ENCODE data around the gene CALML5. TPM values are rescaled to one million over a fixed set of nuclear protein-coding genes. Genes with fewer than 3 reads are reported as not detected.

CALML5 gene, protein sequence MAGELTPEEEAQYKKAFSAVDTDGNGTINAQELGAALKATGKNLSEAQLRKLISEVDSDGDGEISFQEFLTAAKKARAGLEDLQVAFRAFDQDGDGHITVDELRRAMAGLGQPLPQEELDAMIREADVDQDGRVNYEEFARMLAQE
- not detected for polyA plus RNA-seq (2013)

DNA sequence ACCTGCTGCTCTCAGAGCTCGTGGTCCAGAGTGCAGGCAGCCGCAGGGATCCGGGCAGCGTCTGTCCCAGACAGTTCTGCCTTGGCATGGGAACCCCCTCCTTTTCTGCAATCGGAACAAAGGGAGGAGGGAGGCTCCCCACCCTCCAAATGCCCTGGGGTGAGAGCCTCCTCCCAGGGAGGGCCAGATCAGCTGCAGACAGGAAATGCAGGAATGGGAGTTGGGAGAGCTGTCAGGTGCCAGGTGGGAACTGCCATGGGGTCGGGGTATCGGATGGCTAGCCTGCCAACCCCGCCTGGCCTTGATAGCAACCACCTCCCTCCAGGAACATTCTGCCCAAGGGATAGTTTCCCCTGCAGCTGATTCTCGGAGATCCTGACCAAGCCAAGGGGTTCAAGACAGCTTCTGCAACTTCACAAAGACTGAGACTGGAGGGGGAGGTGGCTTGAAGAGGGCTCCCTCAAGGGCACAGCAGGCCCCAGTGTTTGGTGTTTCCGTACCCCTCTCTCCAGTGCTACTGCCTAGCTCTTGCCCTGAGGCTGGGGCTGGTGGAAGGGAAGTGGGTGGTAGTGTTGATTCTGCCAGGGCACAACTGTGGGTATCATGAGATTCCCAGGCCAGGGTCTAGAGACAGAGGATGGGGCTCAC, at the start of gene CALML5:
Gene CALML5 (minus strand): TSS at position 78 of the 648 bp plus-strand sequence. CDS start 132 bp downstream, outside the sequence.
- CTCF ChIA-PET: interaction anchor here (0.8 to 1.4 kb wide), 3 partner anchors 9 to 14 kb away, joined by 3 to 4 read pairs (median 3); no protein-coding TSS in a partner anchor
- no peak within 1 kb of the TSS for H3K27ac ChIP-seq (ENCODE audit: insufficient read depth in 1 of 2, low read depth in 1 of 2, low read length in 2 of 2, poor library complexity in 1 of 2, severe bottlenecking in 2 of 2)

DNA sequence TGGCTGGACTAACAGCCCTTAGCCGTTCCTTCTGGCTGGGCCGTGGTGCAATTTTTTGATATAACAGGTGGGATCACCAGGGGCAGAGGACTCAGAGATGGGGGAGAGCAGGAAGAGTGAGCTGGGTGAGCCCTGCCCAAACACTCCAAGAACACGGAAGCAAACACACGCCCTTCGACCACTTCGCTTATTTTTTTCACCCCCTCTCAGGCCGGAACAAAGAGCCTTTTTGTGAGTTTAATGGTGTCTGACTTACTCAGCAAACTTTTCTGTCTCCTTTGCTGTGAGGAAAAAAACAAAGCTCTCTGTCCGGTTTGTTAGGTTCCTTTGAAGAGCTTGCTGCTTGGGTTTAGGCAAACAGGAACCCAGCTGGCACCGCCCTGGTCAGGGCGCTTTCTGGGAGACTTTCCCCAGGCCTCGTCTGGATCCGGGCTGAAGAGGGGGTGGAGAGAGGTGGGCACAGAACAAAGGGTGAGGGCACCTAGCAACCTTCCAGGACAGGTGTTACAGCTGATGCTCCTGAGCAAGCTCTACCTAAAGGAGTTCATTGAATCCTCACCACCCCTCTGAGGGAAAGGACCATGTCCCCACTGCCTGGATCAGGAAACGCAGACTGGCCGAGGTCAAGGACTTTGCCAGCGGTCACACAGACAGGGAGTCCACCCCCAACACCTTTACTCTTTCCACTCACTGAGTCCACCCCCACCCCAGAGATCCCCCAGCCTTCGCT, 48.7 kb upstream of the CALML5 start:
- WGBS (ENCODE audit: insufficient coverage): 75% methylated on average over 5 of the region's 16 CpGs
- peak in 2 of 3 donors; percentile 50 to 58 for DNase-seq
- ChIA-PET CTCF (interaction anchor here (0.8 to 1.1 kb wide), 3 partner anchors 9 to 105 kb away, joined by 3 to 6 read pairs (median 3); no protein-coding TSS in a partner anchor), POLR2A (interaction anchor here (0.6 to 0.7 kb wide), 2 partner anchors 8 to 75 kb away, joined by 4 read pairs; no protein-coding TSS in a partner anchor)
- Histone ChIP-seq H3K36me3 (ENCODE audit: control insufficient read depth in 4 of 4, insufficient read depth in 4 of 4, low read length in 3 of 4) (no peaks in the 10 kb centered on the region), H3K27me3 (replicated peaks in 2 of 5; ENCODE audit: control insufficient read depth in 4 of 5, insufficient read depth in 5 of 5, low read length in 4 of 5) (no peaks in the 10 kb centered on the region), H3K9me3 (ENCODE audit: control extremely low read depth in 1 of 5, control insufficient read depth in 4 of 5, insufficient read depth in 2 of 5, low read depth in 1 of 5, low read length in 4 of 5) (peaks cover 0 to 3% (median 0%) of the 10 kb centered on the region in 5 experiments), H3K4me1 (ENCODE audit: control extremely low read depth in 1 of 4, control insufficient read depth in 4 of 4, insufficient read depth in 4 of 4, low read length in 3 of 4) (peaks cover 0 to 29% (median 20%) of the 10 kb centered on the region in 4 experiments), H3K4me3 (ENCODE audit: control insufficient read depth in 1 of 7, extremely low read depth in 1 of 7, insufficient read depth in 4 of 7, low read depth in 2 of 7, low read length in 6 of 7) (peak overlapping the region in 5 of 7 experiments; percentile 11 to 65 (median 45)), H3K27ac (ENCODE audit: insufficient read depth in 1 of 2, low read depth in 1 of 2, low read length in 2 of 2, poor library complexity in 1 of 2, severe bottlenecking in 2 of 2) (peak overlapping the region in 1 of 2 experiments; percentile 78)

More for the DNA sequence above, at the start of gene CALML5:
- Histone ChIP-seq H3K4me3 (ENCODE audit: control insufficient read depth in 1 of 7, extremely low read depth in 1 of 7, insufficient read depth in 4 of 7, low read depth in 2 of 7, low read length in 6 of 7) (no peak within 1 kb of the TSS), H3K36me3 (ENCODE audit: control insufficient read depth in 4 of 4, insufficient read depth in 4 of 4, low read length in 3 of 4) (no peaks in the 10 kb centered on the region), H3K27me3 (replicated peaks in 2 of 5; ENCODE audit: control insufficient read depth in 4 of 5, insufficient read depth in 5 of 5, low read length in 4 of 5) (peaks cover 0 to 6% (median 0%) of the 10 kb centered on the region in 5 experiments), H3K9me3 (ENCODE audit: control extremely low read depth in 1 of 5, control insufficient read depth in 4 of 5, insufficient read depth in 2 of 5, low read depth in 1 of 5, low read length in 4 of 5) (no peaks in the 10 kb centered on the region), H3K4me1 (ENCODE audit: control extremely low read depth in 1 of 4, control insufficient read depth in 4 of 4, insufficient read depth in 4 of 4, low read length in 3 of 4) (no peaks in the 10 kb centered on the region)
- WGBS (ENCODE audit: insufficient coverage): 98% methylated on average over 9 of the region's 10 CpGs
- DNase-seq: no peak
- POLR2A ChIA-PET: no interaction called here

DNA sequence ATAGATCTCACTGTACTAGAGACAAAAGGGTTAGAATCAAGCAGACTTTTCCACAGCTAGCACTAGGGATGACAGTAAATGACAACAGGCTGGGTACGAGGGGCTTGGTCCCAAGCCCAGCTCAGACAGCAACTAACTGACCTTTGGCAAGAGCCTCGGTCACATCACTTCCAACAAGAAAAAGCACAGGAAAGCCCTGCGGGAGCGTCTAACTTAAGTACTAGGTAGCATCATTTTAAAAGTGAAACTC, 48.2 kb upstream of the CALML5 start:
- Histone ChIP-seq H3K27me3 (replicated peaks in 2 of 5; ENCODE audit: control insufficient read depth in 4 of 5, insufficient read depth in 5 of 5, low read length in 4 of 5) (no peaks in the 10 kb centered on the region), H3K36me3 (ENCODE audit: control insufficient read depth in 4 of 4, insufficient read depth in 4 of 4, low read length in 3 of 4) (no peaks in the 10 kb centered on the region), H3K4me3 (ENCODE audit: control insufficient read depth in 1 of 7, extremely low read depth in 1 of 7, insufficient read depth in 4 of 7, low read depth in 2 of 7, low read length in 6 of 7) (peak overlapping the region in 5 of 7 experiments; percentile 11 to 65 (median 45)), H3K9me3 (ENCODE audit: control extremely low read depth in 1 of 5, control insufficient read depth in 4 of 5, insufficient read depth in 2 of 5, low read depth in 1 of 5, low read length in 4 of 5) (peaks cover 0 to 7% (median 0%) of the 10 kb centered on the region in 5 experiments), H3K27ac (ENCODE audit: insufficient read depth in 1 of 2, low read depth in 1 of 2, low read length in 2 of 2, poor library complexity in 1 of 2, severe bottlenecking in 2 of 2) (peak overlapping the region in 1 of 2 experiments; percentile 78), H3K4me1 (ENCODE audit: control extremely low read depth in 1 of 4, control insufficient read depth in 4 of 4, insufficient read depth in 4 of 4, low read length in 3 of 4) (peaks cover 0 to 29% (median 20%) of the 10 kb centered on the region in 4 experiments)
- POLR2A ChIA-PET: no interaction called here
- CTCF ChIA-PET: interaction anchor here (1.0 to 1.1 kb wide), 2 partner anchors 9 to 75 kb away, joined by 3 to 6 read pairs; no protein-coding TSS in a partner anchor
- no peak for DNase-seq
- WGBS (ENCODE audit: insufficient coverage): 47% methylated on average over 4 of the region's 4 CpGs

DNA sequence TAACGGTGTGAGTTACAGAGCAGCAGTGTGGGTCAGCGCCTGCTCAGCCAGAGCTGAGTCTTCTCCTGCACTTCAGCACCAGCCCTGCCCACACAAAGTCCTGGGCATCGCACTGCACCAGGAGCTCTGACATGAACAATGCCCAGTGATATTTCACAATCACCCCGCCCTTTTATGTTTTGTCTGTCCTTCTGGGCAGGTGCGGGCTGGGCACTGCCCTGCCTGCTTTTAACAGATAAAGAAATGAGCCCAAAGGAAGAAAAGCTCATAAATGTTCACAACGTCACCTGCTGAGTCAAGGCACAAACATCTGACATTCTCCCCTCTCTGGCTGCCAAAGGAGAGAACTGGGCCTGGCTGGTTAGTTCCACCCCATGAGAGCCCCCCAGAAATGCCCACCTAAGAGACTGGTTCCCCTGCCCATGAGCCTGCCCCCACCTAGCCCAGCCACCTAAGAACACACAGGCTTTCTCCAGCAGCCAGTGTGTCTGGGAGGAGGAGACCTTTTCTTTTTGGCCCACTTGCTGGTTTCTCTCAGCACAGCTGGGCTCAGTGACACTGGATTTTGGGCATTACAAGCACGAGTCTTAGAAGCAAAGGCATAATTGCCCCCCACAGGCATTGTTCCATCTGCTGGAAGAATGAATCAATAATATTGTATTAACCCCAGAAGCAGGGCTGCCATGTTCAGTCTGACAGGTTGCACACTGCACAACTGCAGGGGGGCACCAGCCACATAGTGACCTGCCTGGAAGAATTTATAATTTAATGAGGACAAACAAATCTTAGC, 47.7 kb upstream of the CALML5 start:
- Histone ChIP-seq H3K4me1 (ENCODE audit: control extremely low read depth in 1 of 4, control insufficient read depth in 4 of 4, insufficient read depth in 4 of 4, low read length in 3 of 4) (peaks cover 0 to 26% (median 20%) of the 10 kb centered on the region in 4 experiments), H3K27me3 (replicated peaks in 2 of 5; ENCODE audit: control insufficient read depth in 4 of 5, insufficient read depth in 5 of 5, low read length in 4 of 5) (no peaks in the 10 kb centered on the region), H3K36me3 (ENCODE audit: control insufficient read depth in 4 of 4, insufficient read depth in 4 of 4, low read length in 3 of 4) (no peaks in the 10 kb centered on the region), H3K4me3 (ENCODE audit: control insufficient read depth in 1 of 7, extremely low read depth in 1 of 7, insufficient read depth in 4 of 7, low read depth in 2 of 7, low read length in 6 of 7) (peak overlapping the region in 2 of 7 experiments; percentile 62 to 65), H3K27ac (ENCODE audit: insufficient read depth in 1 of 2, low read depth in 1 of 2, low read length in 2 of 2, poor library complexity in 1 of 2, severe bottlenecking in 2 of 2) (peak overlapping the region in 1 of 2 experiments; percentile 78), H3K9me3 (ENCODE audit: control extremely low read depth in 1 of 5, control insufficient read depth in 4 of 5, insufficient read depth in 2 of 5, low read depth in 1 of 5, low read length in 4 of 5) (peaks cover 0 to 10% (median 0%) of the 10 kb centered on the region in 5 experiments)
- peak in 1 of 3 donors; percentile 50 for DNase-seq
- WGBS (ENCODE audit: insufficient coverage): 88% methylated on average over 6 of the region's 7 CpGs
- POLR2A ChIA-PET: no interaction called here
- CTCF ChIA-PET: interaction anchor here (1.1 kb wide), 1 partner anchor 76 kb away, joined by 6 read pairs; no protein-coding TSS in a partner anchor

DNA sequence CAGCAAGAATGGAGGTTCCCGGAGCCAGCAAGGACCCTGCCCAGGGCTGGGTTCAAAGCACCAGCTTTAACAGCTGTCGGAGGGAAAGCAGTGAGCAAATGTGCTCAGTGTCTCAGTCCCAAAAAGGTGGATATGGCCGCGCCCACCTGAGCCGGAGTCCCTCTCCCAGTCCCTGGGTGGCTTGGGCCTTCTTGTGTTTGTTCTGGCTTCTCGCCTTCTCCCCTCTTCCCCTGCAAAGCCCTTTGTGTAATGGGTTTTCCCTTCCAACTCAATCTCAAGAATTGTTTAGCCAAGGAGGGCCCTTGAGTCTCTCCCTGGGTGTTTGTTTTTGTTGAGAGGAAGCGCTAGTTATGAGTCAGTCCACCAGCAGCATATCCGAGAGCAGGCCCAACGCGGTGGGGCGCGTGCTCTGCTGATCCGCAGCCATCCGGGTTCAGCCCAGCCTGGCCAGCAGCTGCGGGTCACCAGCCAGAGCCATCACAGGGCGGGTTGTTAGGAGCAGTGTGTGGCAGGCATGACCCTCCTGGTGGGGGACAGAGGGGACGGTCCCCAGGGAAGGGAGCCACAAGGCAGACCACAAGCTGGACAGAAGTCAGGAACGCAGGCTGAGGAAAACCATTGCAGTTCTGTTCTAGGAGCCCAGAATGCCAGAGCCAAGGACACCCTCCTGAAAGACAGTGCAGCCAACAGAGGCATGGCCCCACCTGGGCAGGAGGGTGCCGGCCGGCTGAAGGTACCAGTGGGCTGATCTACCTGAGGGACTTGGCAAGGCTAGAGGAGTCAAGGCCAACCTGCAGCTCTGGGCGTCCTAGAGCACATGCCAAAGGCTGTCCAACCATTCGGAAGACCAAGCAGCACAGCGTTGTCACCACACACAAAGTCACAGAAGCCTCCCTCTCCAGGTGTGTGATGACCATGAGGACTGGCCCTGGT, 46.7 kb upstream of the CALML5 start:
- CTCF ChIA-PET: interaction anchor here (0.6 to 1.1 kb wide), 2 partner anchors 11 to 77 kb away, joined by 3 read pairs; no protein-coding TSS in a partner anchor

DNA sequence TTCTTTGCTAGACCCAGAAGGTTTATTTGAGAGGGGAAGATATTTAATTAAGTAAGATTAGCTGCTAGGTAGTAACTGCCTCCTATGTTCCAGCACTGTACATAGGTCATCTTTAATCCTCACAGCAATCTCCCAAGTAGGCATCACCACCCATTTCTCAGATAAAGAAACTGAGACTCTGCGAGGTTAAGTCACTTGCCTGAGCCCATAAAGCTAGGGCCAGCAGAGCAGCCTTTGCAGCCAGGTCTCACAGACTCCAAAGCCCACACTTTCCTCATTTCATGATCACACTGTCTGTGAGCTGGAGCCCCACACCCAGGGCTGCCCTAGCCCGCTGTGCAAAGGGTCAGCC, 46.0 kb upstream of the CALML5 start:
- POLR2A ChIA-PET: no interaction called here
- H3K27ac ChIP-seq (ENCODE audit: insufficient read depth in 1 of 2, low read depth in 1 of 2, low read length in 2 of 2, poor library complexity in 1 of 2, severe bottlenecking in 2 of 2): no peak overlapping the region

More for the DNA sequence above, 46.7 kb upstream of the CALML5 start:
- no peaks in the 10 kb centered on the region for H3K36me3 ChIP-seq (ENCODE audit: control insufficient read depth in 4 of 4, insufficient read depth in 4 of 4, low read length in 3 of 4)
- H3K27ac ChIP-seq (ENCODE audit: insufficient read depth in 1 of 2, low read depth in 1 of 2, low read length in 2 of 2, poor library complexity in 1 of 2, severe bottlenecking in 2 of 2): no peak overlapping the region
- no peaks in the 10 kb centered on the region for H3K27me3 ChIP-seq (replicated peaks in 2 of 5; ENCODE audit: control insufficient read depth in 4 of 5, insufficient read depth in 5 of 5, low read length in 4 of 5)
- POLR2A ChIA-PET: no interaction called here
- peaks cover 0 to 19% (median 16%) of the 10 kb centered on the region in 4 experiments for H3K4me1 ChIP-seq (ENCODE audit: control extremely low read depth in 1 of 4, control insufficient read depth in 4 of 4, insufficient read depth in 4 of 4, low read length in 3 of 4)
- peaks cover 0 to 11% (median 1%) of the 10 kb centered on the region in 5 experiments for H3K9me3 ChIP-seq (ENCODE audit: control extremely low read depth in 1 of 5, control insufficient read depth in 4 of 5, insufficient read depth in 2 of 5, low read depth in 1 of 5, low read length in 4 of 5)
- WGBS (ENCODE audit: insufficient coverage): 97% methylated on average over 22 of the region's 23 CpGs
- no peak overlapping the region for H3K4me3 ChIP-seq (ENCODE audit: control insufficient read depth in 1 of 7, extremely low read depth in 1 of 7, insufficient read depth in 4 of 7, low read depth in 2 of 7, low read length in 6 of 7)
- no peak for DNase-seq

More for the DNA sequence above, 46.0 kb upstream of the CALML5 start:
- Histone ChIP-seq H3K9me3 (ENCODE audit: control extremely low read depth in 1 of 5, control insufficient read depth in 4 of 5, insufficient read depth in 2 of 5, low read depth in 1 of 5, low read length in 4 of 5) (peaks cover 0 to 14% (median 3%) of the 10 kb centered on the region in 5 experiments), H3K4me3 (ENCODE audit: control insufficient read depth in 1 of 7, extremely low read depth in 1 of 7, insufficient read depth in 4 of 7, low read depth in 2 of 7, low read length in 6 of 7) (no peak overlapping the region), H3K27me3 (replicated peaks in 2 of 5; ENCODE audit: control insufficient read depth in 4 of 5, insufficient read depth in 5 of 5, low read length in 4 of 5) (no peaks in the 10 kb centered on the region), H3K4me1 (ENCODE audit: control extremely low read depth in 1 of 4, control insufficient read depth in 4 of 4, insufficient read depth in 4 of 4, low read length in 3 of 4) (peaks cover 0 to 19% (median 16%) of the 10 kb centered on the region in 4 experiments), H3K36me3 (ENCODE audit: control insufficient read depth in 4 of 4, insufficient read depth in 4 of 4, low read length in 3 of 4) (no peaks in the 10 kb centered on the region)
- no peak for DNase-seq
- 100% methylated on average over 2 of the region's 2 CpGs for WGBS (ENCODE audit: insufficient coverage)
- CTCF ChIA-PET: interaction anchor here (0.6 to 1.1 kb wide), 2 partner anchors 12 to 78 kb away, joined by 3 read pairs; no protein-coding TSS in a partner anchor

Measured in common myeloid progenitor, CD34-positive (primary cell).